HCT116 (cell line): ENCODE results near the gene OR2H2. TPM values are rescaled to one million over a fixed set of nuclear protein-coding genes. Genes with fewer than 3 reads are reported as not detected.

ENCODE experiments used
- ATAC-seq: fragments of 200-7000 bp; cut with Tn5 transposase; 2 replicates; pipeline ENCODE4 v1.9.1; 2020; ENCODE audit warnings: mild to moderate bottlenecking, moderate library complexity
- BruUV-seq: library from RNA; stranded (reverse); fragments of 400-500 nt; replicated peaks from 2 replicates; lab custom pipeline; 2021; lab: Mats Ljungman, UMichigan
- CTCF ChIA-PET: fragments of 300-600 bp; sonication (Branson Sonifier 250); formaldehyde crosslinking; loops from one replicate; lab custom pipeline; 2021; ENCODE audit warnings: antibody characterized with exemption; lab: Charles Lee
- POLR2A ChIA-PET: fragments of 300-600, 350-600 bp; sonication (Branson Sonifier 250); formaldehyde crosslinking; loops from one replicate; lab custom pipeline; 2021; ENCODE audit warnings: antibody characterized with exemption; lab: Charles Lee
- RAD21 ChIA-PET, 2 experiments: fragments of 300-600 bp; sonication (Branson Sonifier 250); formaldehyde crosslinking; loops; one replicate each; lab custom pipeline; 2023; ENCODE audit warnings: low total read pairs in 2 of 2; ENCODE audit not compliant: uncharacterized antibody in 2 of 2, unreplicated experiment in 2 of 2, low non-redundant PET in 1 of 2; lab: Charles Lee
- DNase-seq: peaks from one replicate; pipeline ENCODE4 v3.0.0-alpha.2; 2010; ENCODE audit warnings: low read depth, low spot score
- H2AFZ ChIP-seq: fragments of 200-600 bp; shearing (Covaris generic), sonication (generic); 2 replicates; pipeline ENCODE4 v1.6.1; 2017; ENCODE audit warnings: low read depth, mixed run types, mixed read lengths, antibody characterized with exemption, low read length; ENCODE audit not compliant: poor library complexity, severe bottlenecking
- H3K27ac ChIP-seq: 2 replicates; pipeline ENCODE4 v1.5.1; 2012; ENCODE audit warnings: low read depth, low read length
- H3K27me3 ChIP-seq: fragments of 200-600 bp; sonication (generic); 2 replicates; pipeline ENCODE4 v1.6.1; 2016; ENCODE audit warnings: mixed run types, low read length, mixed read lengths; ENCODE audit not compliant: insufficient read depth
- H3K36me3 ChIP-seq, 2 experiments: fragments of 200-500 bp in 1 of 2; fragments of 200-600 bp in 1 of 2; sonication (Bioruptor generic) in 1 of 2; sonication (generic) in 1 of 2; 2 replicates each; pipeline versions ENCODE4 v1.5.1 to v1.6.1; 2014 to 2016; ENCODE audit warnings: low read length in 2 of 2, inconsistent platforms in 1 of 2, mixed read lengths in 1 of 2, mixed run types in 1 of 2; ENCODE audit not compliant: insufficient read depth in 2 of 2, control insufficient read depth in 1 of 2
- H3K4me1 ChIP-seq, 2 experiments: fragments of 200-600 bp in 1 of 2; sonication (generic) in 1 of 2; 2 replicates each; pipeline versions ENCODE4 v1.5.1 to v1.6.1; 2012 to 2017; ENCODE audit warnings: low read length in 2 of 2, inconsistent platforms in 1 of 2, mild to moderate bottlenecking in 1 of 2, mixed read lengths in 1 of 2, mixed run types in 1 of 2, moderate library complexity in 1 of 2; ENCODE audit not compliant: insufficient read depth in 2 of 2, control insufficient read depth in 1 of 2
- H3K4me2 ChIP-seq: fragments of 200-600 bp; sonication (generic); 2 replicates; pipeline ENCODE4 v1.6.1; 2017; ENCODE audit warnings: mixed run types, low read length, mixed read lengths
- H3K4me3 ChIP-seq, 2 experiments: fragments of 200-600 bp in 1 of 2; sonication (generic) in 1 of 2; replicated peaks in 1 of 2; 2 replicates each; pipeline ENCODE4 v1.5.1; 2011 to 2016; ENCODE audit warnings: low read length in 2 of 2, control low read depth in 1 of 2, low read depth in 1 of 2, mild to moderate bottlenecking in 1 of 2, mixed read lengths in 1 of 2, mixed run types in 1 of 2
- H3K79me2 ChIP-seq: fragments of 200-600 bp; sonication (generic); 2 replicates; pipeline ENCODE4 v1.6.1; 2017; ENCODE audit warnings: mild to moderate bottlenecking, mixed run types, low read length, moderate library complexity, mixed read lengths; ENCODE audit not compliant: insufficient read depth
- H3K9ac ChIP-seq: fragments of 200-600 bp; sonication (generic); 2 replicates; pipeline ENCODE4 v1.6.1; 2016; ENCODE audit warnings: low read length, mixed read lengths
- H3K9me2 ChIP-seq: fragments of 200-600 bp; sonication (generic), shearing (Covaris generic); 2 replicates; pipeline ENCODE4 v1.6.1; 2017; ENCODE audit warnings: mixed run types, mild to moderate bottlenecking, moderate library complexity; ENCODE audit not compliant: insufficient read depth
- H3K9me3 ChIP-seq, 2 experiments: fragments of 200-500 bp in 1 of 2; fragments of 200-600 bp in 1 of 2; sonication (Bioruptor generic) in 1 of 2; sonication (generic) in 1 of 2; 2 replicates each; pipeline ENCODE4 v1.6.1; 2014 to 2017; ENCODE audit warnings: low read length in 2 of 2, mixed read lengths in 2 of 2, inconsistent platforms in 1 of 2, low read depth in 1 of 2, mild to moderate bottlenecking in 1 of 2, mixed run types in 1 of 2, moderate library complexity in 1 of 2; ENCODE audit not compliant: control insufficient read depth in 1 of 2, insufficient read depth in 1 of 2
- H4K20me1 ChIP-seq: fragments of 200-600 bp; sonication (generic), shearing (Covaris generic); 2 replicates; pipeline ENCODE4 v1.6.1; 2017; ENCODE audit warnings: mixed run types, mild to moderate bottlenecking, moderate library complexity; ENCODE audit not compliant: insufficient read depth
- CTCF ChIP-seq, 3 experiments: fragments of 200-600 bp in 1 of 3; sonication (generic) in 1 of 3; IDR thresholded peaks in 2 of 3; conservative IDR thresholded peaks in 1 of 3; 2 replicates each; pipeline ENCODE4 v1.5.1; 2012 to 2017; ENCODE audit warnings: low read depth in 2 of 3, low read length in 2 of 3, antibody characterized with exemption in 1 of 3, borderline replicate concordance in 1 of 3, control low read depth in 1 of 3, mild to moderate bottlenecking in 1 of 3, mixed read lengths in 1 of 3, mixed run types in 1 of 3, moderate library complexity in 1 of 3; ENCODE audit not compliant: insufficient read depth in 1 of 3
- POLR2AphosphoS5 ChIP-seq: IDR thresholded peaks from 2 replicates; pipeline ENCODE4 v1.6.1; 2011; ENCODE audit warnings: mild to moderate bottlenecking, low read depth, low read length, moderate library complexity
- RAD21 ChIP-seq: IDR thresholded peaks from 2 replicates; pipeline ENCODE4 v1.6.1; 2012; ENCODE audit warnings: low read depth, mild to moderate bottlenecking
- SP1 ChIP-seq: IDR thresholded peaks from 2 replicates; pipeline ENCODE4 v1.6.1; 2012; ENCODE audit warnings: low read depth
- intact Hi-C: fragments of 100-400 bp; cut with micrococcal nuclease; formaldehyde crosslinking; loops from 2 replicates; pipeline ENCODE4 v1.10.0; 2022
- total RNA-seq: library from RNA; stranded (reverse); gene quantifications from one replicate; pipeline ENCODE4 v1.2.1, GENCODE V29; 2021; ENCODE audit not compliant: unreplicated experiment
- TF ChIP-seq, protein P1 (sequence below): IDR thresholded peaks from 2 replicates; pipeline ENCODE4 v1.6.1; 2012; ENCODE audit warnings: low read depth

Gene OR2H2
- total RNA-seq, 1 experiment from 2014 or later: not detected

DNA sequence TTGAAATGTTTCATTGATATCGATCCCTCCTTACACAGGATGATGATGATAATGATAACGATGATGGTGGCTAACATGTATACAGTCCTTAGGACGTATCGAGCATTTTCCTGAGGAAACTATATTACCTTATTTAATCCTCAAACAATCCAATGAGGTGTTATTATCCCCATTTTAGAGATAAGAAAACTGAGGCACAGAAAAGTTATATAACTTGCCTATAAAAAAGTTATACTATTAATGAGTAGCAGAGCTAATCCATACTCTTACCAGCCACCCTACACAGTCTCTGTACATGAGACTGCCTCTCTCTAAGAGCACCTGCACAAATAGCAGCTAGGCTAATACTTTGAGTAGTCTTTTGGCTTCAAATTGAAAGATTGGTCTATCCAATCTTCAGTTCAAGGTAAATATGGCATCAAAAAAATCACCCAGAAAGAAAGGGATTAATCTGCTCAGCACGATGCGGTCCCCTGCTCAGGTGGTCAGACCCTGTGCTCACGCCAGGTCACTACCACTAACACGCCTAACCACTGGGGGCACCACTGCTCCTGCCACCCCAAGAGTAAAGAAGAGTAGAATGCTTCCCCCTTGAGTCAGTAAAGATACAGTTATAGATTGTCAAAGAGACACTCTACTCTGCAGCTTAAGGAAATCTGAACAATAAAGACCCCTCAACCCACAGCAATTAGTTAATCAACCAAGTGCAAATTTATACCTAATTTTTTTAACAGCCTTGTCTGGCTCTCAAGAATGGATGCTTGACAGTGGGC is 33.0 kb downstream of the OR2H2 start:
- DNase-seq (no peak), ATAC-seq (peak; percentile 89)
- CTCF ChIA-PET: interaction anchor here (1.4 to 1.9 kb wide), 2 partner anchors 30 to 32 kb away, joined by 3 to 4 read pairs; no protein-coding TSS in a partner anchor
- POLR2A ChIA-PET: no interaction called here
- Histone ChIP-seq H4K20me1 (no peaks in the 10 kb centered on the region), H3K9me3 (no peaks in the 10 kb centered on the region), H3K9me2 (no peaks in the 10 kb centered on the region), H3K79me2 (no peaks in the 10 kb centered on the region), H3K27ac (no peak overlapping the region), H3K36me3 (peaks cover 7 to 39% of the 10 kb centered on the region in 2 experiments; a peak in 3 of 4 replicates), H3K9ac (no peak overlapping the region), H3K27me3 (no peaks in the 10 kb centered on the region), H3K4me1 (no peaks in the 10 kb centered on the region), H2AFZ (no peak overlapping the region), H3K4me2 (no peak overlapping the region), H3K4me3 (no peak overlapping the region)
- no TSS peak for BruUV-seq
- RAD21 ChIA-PET: no interaction called here
- intact Hi-C loops: no loop called here
- TF ChIP-seq CTCF (IDR thresholded peaks at IDR 0.05 in 2 of 3, conservative IDR thresholded peaks at IDR 0.05 in 1 of 3; ENCODE audit: borderline replicate concordance in 1 of 3, insufficient read depth in 1 of 3, low read depth in 2 of 3, low read length in 2 of 3) (peak; percentile 50 to 66 (median 63); a peak in 5 of 6 replicates), RAD21 (peak; percentile 10; the same call in 1 of the 2 replicates), SP1 (no peak), POLR2AphosphoS5 (no peak)
- TF ChIP-seq, protein P1, sequence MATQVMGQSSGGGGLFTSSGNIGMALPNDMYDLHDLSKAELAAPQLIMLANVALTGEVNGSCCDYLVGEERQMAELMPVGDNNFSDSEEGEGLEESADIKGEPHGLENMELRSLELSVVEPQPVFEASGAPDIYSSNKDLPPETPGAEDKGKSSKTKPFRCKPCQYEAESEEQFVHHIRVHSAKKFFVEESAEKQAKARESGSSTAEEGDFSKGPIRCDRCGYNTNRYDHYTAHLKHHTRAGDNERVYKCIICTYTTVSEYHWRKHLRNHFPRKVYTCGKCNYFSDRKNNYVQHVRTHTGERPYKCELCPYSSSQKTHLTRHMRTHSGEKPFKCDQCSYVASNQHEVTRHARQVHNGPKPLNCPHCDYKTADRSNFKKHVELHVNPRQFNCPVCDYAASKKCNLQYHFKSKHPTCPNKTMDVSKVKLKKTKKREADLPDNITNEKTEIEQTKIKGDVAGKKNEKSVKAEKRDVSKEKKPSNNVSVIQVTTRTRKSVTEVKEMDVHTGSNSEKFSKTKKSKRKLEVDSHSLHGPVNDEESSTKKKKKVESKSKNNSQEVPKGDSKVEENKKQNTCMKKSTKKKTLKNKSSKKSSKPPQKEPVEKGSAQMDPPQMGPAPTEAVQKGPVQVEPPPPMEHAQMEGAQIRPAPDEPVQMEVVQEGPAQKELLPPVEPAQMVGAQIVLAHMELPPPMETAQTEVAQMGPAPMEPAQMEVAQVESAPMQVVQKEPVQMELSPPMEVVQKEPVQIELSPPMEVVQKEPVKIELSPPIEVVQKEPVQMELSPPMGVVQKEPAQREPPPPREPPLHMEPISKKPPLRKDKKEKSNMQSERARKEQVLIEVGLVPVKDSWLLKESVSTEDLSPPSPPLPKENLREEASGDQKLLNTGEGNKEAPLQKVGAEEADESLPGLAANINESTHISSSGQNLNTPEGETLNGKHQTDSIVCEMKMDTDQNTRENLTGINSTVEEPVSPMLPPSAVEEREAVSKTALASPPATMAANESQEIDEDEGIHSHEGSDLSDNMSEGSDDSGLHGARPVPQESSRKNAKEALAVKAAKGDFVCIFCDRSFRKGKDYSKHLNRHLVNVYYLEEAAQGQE: no peak
